ENCODE measurements around the gene MOGAT3. TPM values are rescaled to one million over a fixed set of nuclear protein-coding genes. Genes with fewer than 3 reads are reported as not detected.

The MOGAT3 gene
- total and polyA plus RNA-seq, 9 of the 15 experiments (the other 6 are each of a cell fraction or from before 2014, with no cell fraction given) = 0.07 to 0.17 (median 0.13) TPM; not detected in 6

DNA sequence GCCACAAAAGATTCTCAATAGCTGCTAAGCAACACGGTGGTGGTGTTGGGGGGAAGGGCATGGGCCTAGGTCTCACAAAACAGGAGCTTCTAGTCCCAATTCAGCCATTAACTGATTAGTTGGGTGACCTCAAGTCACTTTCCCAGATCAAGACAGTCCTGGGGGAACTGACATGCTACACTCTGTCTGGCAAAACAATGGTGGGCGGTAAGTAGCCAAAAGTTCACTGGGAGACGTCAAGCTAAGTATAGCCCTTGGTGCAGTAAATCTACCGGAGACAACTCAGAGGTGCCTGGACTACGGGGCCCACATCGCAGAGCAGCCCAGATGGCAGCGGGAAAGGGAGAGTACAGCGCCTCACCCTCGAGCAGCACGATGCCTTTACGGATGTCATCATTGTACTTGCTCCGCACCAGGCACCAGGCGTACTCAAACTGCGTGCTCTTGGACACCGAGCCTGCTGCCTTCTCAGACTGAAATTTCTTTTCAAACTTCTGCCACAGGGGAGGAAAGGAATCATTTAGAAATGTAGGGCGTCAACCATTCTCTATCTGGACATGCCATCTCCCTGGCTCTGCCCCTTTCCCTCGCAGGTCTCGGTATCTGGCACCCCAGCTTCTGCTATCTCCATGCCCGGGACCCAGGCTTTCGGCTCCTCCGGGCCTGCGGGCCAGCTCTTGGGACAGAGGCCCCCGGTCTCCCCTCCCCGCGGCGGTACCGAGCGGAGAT, 43.0 kb upstream of the MOGAT3 start (continued):
- TF ChIP-seq MGA (IDR thresholded peaks at IDR 0.05) (no peak), CBFA2T2 (conservative IDR thresholded peaks at IDR 0.05) (peak; percentile 27; the same call in 1 of the 2 replicates), ETV1 (tag; conservative IDR thresholded peaks at IDR 0.05; ENCODE audit: low read depth) (no peak), ZFP1 (CRISPR knock-in tag; IDR thresholded peaks at IDR 0.05) (no peak), ZNF3 (CRISPR knock-in tag; IDR thresholded peaks at IDR 0.05) (no peak), TEAD2 (tag; IDR thresholded peaks at IDR 0.05) (0 out of 2 replicates have a peak, but pooled peaks have one; percentile 27), COPS2 (conservative IDR thresholded peaks at IDR 0.05) (no peak), POLR2H (tag; IDR thresholded peaks at IDR 0.05; ENCODE audit: low read depth) (no peak), ERF (CRISPR knock-in tag; IDR thresholded peaks at IDR 0.05) (peak; percentile 44; the same call in 1 of the 2 replicates), MAZ (CRISPR knock-in tag; conservative IDR thresholded peaks at IDR 0.05 in 1 of 2, IDR thresholded peaks at IDR 0.05 in 1 of 2) (peak in 1 of 2 experiments; percentile 78; a peak in 2 of 4 replicates), ESRRA (IDR thresholded peaks at IDR 0.05; ENCODE audit: borderline replicate concordance, low read depth) (no peak)
- TF ChIP-seq, protein P1, sequence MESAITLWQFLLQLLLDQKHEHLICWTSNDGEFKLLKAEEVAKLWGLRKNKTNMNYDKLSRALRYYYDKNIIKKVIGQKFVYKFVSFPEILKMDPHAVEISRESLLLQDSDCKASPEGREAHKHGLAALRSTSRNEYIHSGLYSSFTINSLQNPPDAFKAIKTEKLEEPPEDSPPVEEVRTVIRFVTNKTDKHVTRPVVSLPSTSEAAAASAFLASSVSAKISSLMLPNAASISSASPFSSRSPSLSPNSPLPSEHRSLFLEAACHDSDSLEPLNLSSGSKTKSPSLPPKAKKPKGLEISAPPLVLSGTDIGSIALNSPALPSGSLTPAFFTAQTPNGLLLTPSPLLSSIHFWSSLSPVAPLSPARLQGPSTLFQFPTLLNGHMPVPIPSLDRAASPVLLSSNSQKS (CRISPR knock-in tag; IDR thresholded peaks at IDR 0.05) = no peak

All from K562 (cell line).